OCI-LY1 (cell line): ENCODE measurements around the gene PLCG1.

ENCODE experiments used
- H2AFZ ChIP-seq: fragments of 200-600 bp; sonication (generic), shearing (Covaris generic); 2 replicates; pipeline ENCODE4 v1.6.0; 2014; ENCODE audit warnings: antibody characterized with exemption, mild to moderate bottlenecking, low read length
- H3F3A ChIP-seq: fragments of 200-600 bp; sonication (generic), shearing (Covaris generic); 2 replicates; pipeline ENCODE4 v1.6.0; 2014; ENCODE audit warnings: mild to moderate bottlenecking, antibody characterized with exemption, low read length, moderate library complexity; ENCODE audit not compliant: insufficient read depth
- H3K27ac ChIP-seq: fragments of 200-600 bp; sonication (generic); 2 replicates; pipeline ENCODE4 v1.5.1; 2014; ENCODE audit warnings: low read length, mixed run types, mild to moderate bottlenecking, low read depth; ENCODE audit not compliant: poor library complexity, severe bottlenecking
- H3K27me3 ChIP-seq: fragments of 200-600 bp; sonication (generic); 2 replicates; pipeline ENCODE4 v1.6.0; 2014; ENCODE audit warnings: antibody characterized with exemption, mild to moderate bottlenecking, low read length, moderate library complexity; ENCODE audit not compliant: insufficient read depth
- H3K36me3 ChIP-seq: fragments of 200-600 bp; sonication (generic); 2 replicates; pipeline ENCODE4 v1.6.1; 2014; ENCODE audit warnings: mild to moderate bottlenecking, antibody characterized with exemption, low read length, moderate library complexity, mixed read lengths; ENCODE audit not compliant: insufficient read depth
- H3K4me1 ChIP-seq: fragments of 200-600 bp; sonication (generic); 2 replicates; pipeline ENCODE4 v1.5.1; 2014; ENCODE audit warnings: mild to moderate bottlenecking, low read length, moderate library complexity; ENCODE audit not compliant: insufficient read depth, severe bottlenecking
- H3K4me2 ChIP-seq: fragments of 200-600 bp; sonication (generic), shearing (Covaris generic); 2 replicates; pipeline ENCODE4 v1.6.1; 2014; ENCODE audit warnings: low read length
- H3K4me3 ChIP-seq: fragments of 200-600 bp; sonication (generic); 2 replicates; pipeline ENCODE4 v1.5.1; 2014; ENCODE audit warnings: low read length, low read depth, mild to moderate bottlenecking, mixed read lengths; ENCODE audit not compliant: poor library complexity, severe bottlenecking
- H3K79me2 ChIP-seq: fragments of 200-600 bp; shearing (Covaris generic); 2 replicates; pipeline ENCODE4 v1.6.1; 2016; ENCODE audit warnings: mixed run types, low read length, mixed read lengths; ENCODE audit not compliant: insufficient read depth
- H3K9ac ChIP-seq: fragments of 200-600 bp; sonication (generic), shearing (Covaris generic); 2 replicates; pipeline ENCODE4 v1.6.1; 2014; ENCODE audit warnings: mild to moderate bottlenecking, low read length, mixed read lengths
- H3K9me2 ChIP-seq: fragments of 200-600 bp; sonication (generic), shearing (Covaris generic); 2 replicates; pipeline ENCODE4 v1.6.1; 2014; ENCODE audit warnings: low read depth, mild to moderate bottlenecking, low read length, mixed read lengths
- H3K9me3 ChIP-seq: fragments of 200-600 bp; shearing (Covaris generic); 2 replicates; pipeline ENCODE4 v1.6.1; 2014; ENCODE audit warnings: low read length, mixed read lengths
- H4K20me1 ChIP-seq: fragments of 200-600 bp; sonication (generic), shearing (Covaris generic); 2 replicates; pipeline ENCODE4 v1.6.0; 2016; ENCODE audit warnings: mild to moderate bottlenecking, low read length; ENCODE audit not compliant: insufficient read depth
- EZH2 ChIP-seq: fragments of 200-600 bp; sonication (generic), shearing (Covaris generic); IDR thresholded peaks from 2 replicates; pipeline ENCODE4 v1.8.0; 2017; ENCODE audit warnings: borderline replicate concordance, mixed run types, mild to moderate bottlenecking, antibody characterized with exemption, low read length, moderate library complexity, mixed read lengths
- TF ChIP-seq, protein P1 (sequence below): fragments of 200-600 bp; sonication (generic), shearing (Covaris generic); IDR thresholded peaks from 2 replicates; pipeline ENCODE4 v1.5.1; 2017; ENCODE audit warnings: mild to moderate bottlenecking, antibody characterized with exemption, low read length, moderate library complexity, mixed read lengths

PLCG1 gene

DNA sequence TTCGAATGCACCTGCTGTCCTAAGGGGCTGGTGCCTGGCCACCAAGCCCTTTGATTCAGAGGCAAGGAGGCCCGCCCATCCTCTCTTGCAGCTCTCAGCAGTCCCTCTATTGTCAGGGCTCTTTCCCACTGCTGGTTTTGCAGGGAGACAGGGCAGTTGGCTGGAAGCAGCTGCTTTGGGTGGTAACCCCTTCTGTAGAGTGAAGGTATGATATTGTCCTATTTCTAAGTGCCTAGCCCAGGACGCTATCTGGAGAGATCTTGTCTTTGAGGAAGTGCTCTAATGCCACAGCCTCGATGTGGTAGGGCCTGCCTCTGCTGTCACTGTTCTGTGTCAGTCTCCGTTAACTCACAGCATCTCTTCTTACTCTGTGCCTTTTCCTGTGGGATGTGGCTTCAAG lies 5.6 kb downstream of the PLCG1 start:
- H3K9me2 ChIP-seq, result no peaks in the 10 kb centered on the region
- H3K4me3 ChIP-seq, result no peak overlapping the region
- peak overlapping the region; percentile 21; the same call in 1 of the 2 replicates for H3K4me2 ChIP-seq
- peaks cover 42% of the 10 kb centered on the region for H3K79me2 ChIP-seq
- H3K4me1 ChIP-seq, result peaks cover 93% of the 10 kb centered on the region
- H3K27me3 ChIP-seq, result no peaks in the 10 kb centered on the region
- no peaks in the 10 kb centered on the region for H3K9me3 ChIP-seq
- peaks cover 8% of the 10 kb centered on the region; the same call in 1 of the 2 replicates for H3K36me3 ChIP-seq
- no peaks in the 10 kb centered on the region for H3F3A ChIP-seq
- TF ChIP-seq, protein P1, sequence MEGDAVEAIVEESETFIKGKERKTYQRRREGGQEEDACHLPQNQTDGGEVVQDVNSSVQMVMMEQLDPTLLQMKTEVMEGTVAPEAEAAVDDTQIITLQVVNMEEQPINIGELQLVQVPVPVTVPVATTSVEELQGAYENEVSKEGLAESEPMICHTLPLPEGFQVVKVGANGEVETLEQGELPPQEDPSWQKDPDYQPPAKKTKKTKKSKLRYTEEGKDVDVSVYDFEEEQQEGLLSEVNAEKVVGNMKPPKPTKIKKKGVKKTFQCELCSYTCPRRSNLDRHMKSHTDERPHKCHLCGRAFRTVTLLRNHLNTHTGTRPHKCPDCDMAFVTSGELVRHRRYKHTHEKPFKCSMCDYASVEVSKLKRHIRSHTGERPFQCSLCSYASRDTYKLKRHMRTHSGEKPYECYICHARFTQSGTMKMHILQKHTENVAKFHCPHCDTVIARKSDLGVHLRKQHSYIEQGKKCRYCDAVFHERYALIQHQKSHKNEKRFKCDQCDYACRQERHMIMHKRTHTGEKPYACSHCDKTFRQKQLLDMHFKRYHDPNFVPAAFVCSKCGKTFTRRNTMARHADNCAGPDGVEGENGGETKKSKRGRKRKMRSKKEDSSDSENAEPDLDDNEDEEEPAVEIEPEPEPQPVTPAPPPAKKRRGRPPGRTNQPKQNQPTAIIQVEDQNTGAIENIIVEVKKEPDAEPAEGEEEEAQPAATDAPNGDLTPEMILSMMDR, result no peak
- no peak for TF ChIP-seq EZH2
- no peaks in the 10 kb centered on the region for H4K20me1 ChIP-seq
- no peak overlapping the region for H2AFZ ChIP-seq
- no peak overlapping the region for H3K9ac ChIP-seq
- peak overlapping the region; percentile 79 for H3K27ac ChIP-seq

DNA sequence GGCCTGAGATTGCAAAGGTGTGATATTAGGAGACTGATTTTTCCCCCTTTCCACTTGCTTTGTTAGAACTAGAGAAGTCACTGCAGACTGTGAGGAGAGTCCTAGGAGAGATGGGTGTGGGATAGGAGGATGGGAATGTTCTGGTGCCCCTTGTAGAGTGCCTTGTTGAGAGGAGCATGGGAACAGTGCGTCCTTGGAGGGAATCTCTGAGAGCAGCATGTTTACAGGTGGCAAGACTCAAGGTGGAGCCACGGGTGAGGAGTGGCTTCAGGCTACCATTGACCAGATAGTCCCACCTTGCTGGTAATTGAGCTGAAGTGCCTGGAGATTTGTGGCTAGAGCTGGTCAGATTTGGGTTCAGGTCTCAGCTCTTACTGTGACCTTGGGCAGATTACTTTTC lies 6.0 kb downstream of the PLCG1 start:
- H3K9ac ChIP-seq, result no peak overlapping the region
- no peak overlapping the region for H2AFZ ChIP-seq
- H3K36me3 ChIP-seq, result peaks cover 8% of the 10 kb centered on the region; the same call in 1 of the 2 replicates
- peak overlapping the region; percentile 21; the same call in 1 of the 2 replicates for H3K4me2 ChIP-seq
- H3K4me1 ChIP-seq, result peaks cover 89% of the 10 kb centered on the region
- TF ChIP-seq EZH2, result no peak
- TF ChIP-seq, protein P1, result no peak
- H3K79me2 ChIP-seq, result peaks cover 42% of the 10 kb centered on the region
- H3F3A ChIP-seq, result no peaks in the 10 kb centered on the region
- no peaks in the 10 kb centered on the region for H3K27me3 ChIP-seq
- no peaks in the 10 kb centered on the region for H3K9me2 ChIP-seq
- no peaks in the 10 kb centered on the region for H3K9me3 ChIP-seq
- H3K27ac ChIP-seq, result peak overlapping the region; percentile 79
- H3K4me3 ChIP-seq, result no peak overlapping the region
- no peaks in the 10 kb centered on the region for H4K20me1 ChIP-seq

DNA sequence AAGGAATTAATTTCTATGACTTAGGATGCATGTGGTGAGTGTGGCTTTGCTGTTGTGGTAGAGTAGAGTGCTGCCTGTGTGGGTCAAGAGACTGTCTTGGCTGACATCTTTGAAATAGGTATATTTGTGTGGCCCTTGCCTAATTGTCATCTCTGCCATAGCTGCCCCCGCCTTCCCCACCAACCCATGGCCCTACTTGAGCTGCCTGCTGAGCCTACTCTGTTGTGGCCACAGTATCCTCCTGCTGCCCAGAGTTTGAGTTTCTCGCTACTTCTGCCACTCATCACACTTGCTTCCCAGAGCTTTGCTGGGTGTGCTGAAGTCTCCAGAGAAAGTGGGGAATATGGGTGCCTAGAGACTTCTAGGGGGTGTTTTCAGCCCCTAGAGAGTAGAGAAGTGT lies 8.0 kb downstream of the PLCG1 start:
- no peak overlapping the region for H2AFZ ChIP-seq
- H4K20me1 ChIP-seq, result no peaks in the 10 kb centered on the region
- H3K27ac ChIP-seq, result peak overlapping the region; percentile 39
- peaks cover 8% of the 10 kb centered on the region; the same call in 1 of the 2 replicates for H3K36me3 ChIP-seq
- no peaks in the 10 kb centered on the region for H3K9me2 ChIP-seq
- H3K4me2 ChIP-seq, result peak overlapping the region; percentile 10; the same call in 1 of the 2 replicates
- TF ChIP-seq, protein P1, result no peak
- TF ChIP-seq EZH2, result no peak
- peaks cover 69% of the 10 kb centered on the region for H3K4me1 ChIP-seq
- no peak overlapping the region for H3K4me3 ChIP-seq
- no peaks in the 10 kb centered on the region for H3K27me3 ChIP-seq
- no peak overlapping the region for H3K9ac ChIP-seq
- no peaks in the 10 kb centered on the region for H3F3A ChIP-seq
- no peaks in the 10 kb centered on the region for H3K9me3 ChIP-seq
- H3K79me2 ChIP-seq, result peaks cover 42% of the 10 kb centered on the region
